A549 (cell line): ENCODE data around the gene KRTAP2-4. TPM values are rescaled to one million over a fixed set of nuclear protein-coding genes. Genes with fewer than 3 reads are reported as not detected.

Experiments used
- ATAC-seq, 2 experiments: fragments of 200-7000 bp in 1 of 2; fragments of >200 bp in 1 of 2; cut with Nextera tagmentation in 1 of 2; cut with Tn5 transposase in 1 of 2; 3 replicates each; pipeline versions ENCODE4 v1.8.0 to v1.9.1; 2018 to 2020; ENCODE audit warnings: mild to moderate bottlenecking in 1 of 2, moderate library complexity in 1 of 2
- CTCF ChIA-PET: fragments of 300-600 bp; sonication (Branson Sonifier 250); formaldehyde crosslinking; extraction: SDS; loops from one replicate; lab custom pipeline; 2021; ENCODE audit warnings: antibody characterized with exemption, inconsistent platforms; lab: Yijun Ruan, JAX
- POLR2A ChIA-PET: fragments of 350-600 bp; formaldehyde crosslinking; extraction: SDS; loops from one replicate; lab custom pipeline; 2021; ENCODE audit warnings: antibody characterized with exemption, inconsistent platforms; lab: Yijun Ruan, JAX
- DNase-seq, 2 experiments: peaks; one replicate each; pipeline versions ENCODE4 v3.0.0 to v3.0.0-alpha.2; 2011 to 2016; ENCODE audit warnings: low read depth in 1 of 2, low spot score in 1 of 2
- FAIRE-seq: peaks from 2 replicates; lab custom pipeline; 2011; peaks lifted over from hg19 to GRCh38; lab: Jason Lieb, UNC
- H3K27ac ChIP-seq, 2 experiments: fragments of >200 bp; sonication (Bioruptor Twin); formaldehyde crosslinking; 3 replicates each; pipeline ENCODE4 v1.5.1; 2016 to 2017
- H3K4me1 ChIP-seq: fragments of >200 bp; sonication (Bioruptor Twin); formaldehyde crosslinking; 3 replicates; pipeline ENCODE4 v1.6.1; 2016
- H3K4me2 ChIP-seq: fragments of >200 bp; sonication (Bioruptor Twin); formaldehyde crosslinking; 3 replicates; pipeline ENCODE4 v1.6.1; 2016
- H3K4me3 ChIP-seq: fragments of >200 bp; sonication (Bioruptor Twin); formaldehyde crosslinking; 3 replicates; pipeline ENCODE4 v1.5.1; 2016
- H3K9me3 ChIP-seq: fragments of >200 bp; sonication (Bioruptor Twin); formaldehyde crosslinking; 3 replicates; pipeline ENCODE4 v1.6.1; 2016
- CBX8 ChIP-seq: fragments of 200-600 bp; sonication (generic); IDR thresholded peaks from 2 replicates; pipeline ENCODE4 v1.6.1; 2016
- CEBPB ChIP-seq, 2 experiments: fragments of >200 bp in 1 of 2; sonication (Bioruptor Twin) in 1 of 2; formaldehyde crosslinking in 1 of 2; IDR thresholded peaks; 2 replicates each; pipeline ENCODE4 v1.6.1; 2012 to 2016
- CHD2 ChIP-seq: fragments of 150-350 bp; IDR thresholded peaks from 2 replicates; pipeline ENCODE4 v1.6.1; 2014; ENCODE audit warnings: low read length; ENCODE audit not compliant: partially characterized antibody
- E2F6 ChIP-seq: IDR thresholded peaks from 2 replicates; pipeline ENCODE4 v1.6.1; 2012; ENCODE audit warnings: low read depth, borderline replicate concordance
- EHF ChIP-seq: fragments of 250-450 bp; sonication (Bioruptor Pico); IDR thresholded peaks from 2 replicates; pipeline ENCODE4 v1.5.0; 2020; ENCODE audit warnings: mild to moderate bottlenecking
- ESRRA ChIP-seq: fragments of 150-350 bp; IDR thresholded peaks from 2 replicates; pipeline ENCODE4 v1.6.1; 2014; ENCODE audit warnings: mild to moderate bottlenecking, low read length, borderline replicate concordance
- FOSB ChIP-seq: fragments of 250-450 bp; sonication (Bioruptor Pico); IDR thresholded peaks from 2 replicates; pipeline ENCODE4 v1.5.0; 2020; ENCODE audit warnings: mild to moderate bottlenecking, moderate library complexity
- HDAC2 ChIP-seq: fragments of 200-600 bp; sonication (generic); IDR thresholded peaks from 2 replicates; pipeline ENCODE4 v1.6.1; 2016
- HMGXB4 ChIP-seq: fragments of 250-450 bp; sonication (Bioruptor Pico); IDR thresholded peaks from 2 replicates; pipeline ENCODE4 v1.5.0; 2021; ENCODE audit warnings: mild to moderate bottlenecking, moderate library complexity, borderline replicate concordance
- JUNB ChIP-seq: fragments of >200 bp; sonication (Bioruptor Twin); formaldehyde crosslinking; IDR thresholded peaks from 2 replicates; pipeline ENCODE4 v1.6.1; 2016
- NPAS2 ChIP-seq: fragments of 250-450 bp; sonication (Bioruptor Pico); IDR thresholded peaks from 2 replicates; pipeline ENCODE4 v1.8.0; 2022; ENCODE audit warnings: mild to moderate bottlenecking, moderate library complexity, borderline replicate concordance
- POLR2AphosphoS2 ChIP-seq: conservative IDR thresholded peaks from 2 replicates; pipeline ENCODE4 v1.6.1; 2012; ENCODE audit warnings: low read length, improper control_type of control experiment, inconsistent platforms
- RARB ChIP-seq: fragments of 250-450 bp; sonication (Bioruptor Pico); IDR thresholded peaks from 2 replicates; pipeline ENCODE4 v1.8.0; 2021; ENCODE audit warnings: mild to moderate bottlenecking, moderate library complexity
- SMC3 ChIP-seq: fragments of >200 bp; sonication (Bioruptor Twin); formaldehyde crosslinking; IDR thresholded peaks from 3 replicates; pipeline ENCODE4 v1.6.1; 2018; ENCODE audit warnings: inconsistent platforms
- TFCP2L1 ChIP-seq: fragments of 250-450 bp; sonication (Bioruptor Pico); IDR thresholded peaks from 2 replicates; pipeline ENCODE4 v1.5.0; 2021; ENCODE audit warnings: mild to moderate bottlenecking
- ZC3H11A ChIP-seq: fragments of 450-650 bp; IDR thresholded peaks from 2 replicates; pipeline ENCODE4 v1.6.1; 2014; ENCODE audit warnings: antibody characterized with exemption, mild to moderate bottlenecking
- WGBS: methylation state at CpG from one replicate; pipeline ENCODE4 v1.1.6; 2017; ENCODE audit errors: missing lambda C conversion rate; 5-methylcytosine and 5-hydroxymethylcytosine counted together
- polyA plus RNA-seq, 4 experiments: library from polyadenylated mRNA; depleted of rRNA in 3 of 4; stranded (reverse); fragments of >200 nt; fragmentation: RNase III in 1 of 4; extraction: RNeasy Plus Mini Kit Qiagen cat#74134 plus additional on column Dnase treatment in 1 of 4; gene quantifications; 2 replicates in 3 of 4; 3 replicates in 1 of 4; pipeline ENCODE4 v1.2.3, GENCODE V29; 2011 to 2017
- TF ChIP-seq, protein P1 (sequence below): fragments of 150-350 bp; IDR thresholded peaks from 2 replicates; pipeline ENCODE4 v1.6.1; 2014; ENCODE audit warnings: low read depth, mild to moderate bottlenecking, low read length
- TF ChIP-seq, protein P2 (sequence below): fragments of 200-600 bp; sonication (generic); IDR thresholded peaks from 2 replicates; pipeline ENCODE4 v1.6.1; 2016; ENCODE audit warnings: antibody characterized with exemption, mild to moderate bottlenecking, moderate library complexity

Gene KRTAP2-4
- polyA plus RNA-seq, 2 of the 4 experiments (the other 2 are of a cell fraction) = not detected

- Histone ChIP-seq H3K9me3 (no peaks in the 10 kb centered on the region), H3K27ac (no peak within 1 kb of the TSS), H3K4me3 (no peak within 1 kb of the TSS), H3K4me2 (no peak within 1 kb of the TSS), H3K4me1 (peaks cover 8% of the 10 kb centered on the region; the same call in 1 of the 3 replicates)
- CTCF ChIA-PET = interaction anchor here (0.7 to 1.8 kb wide), 3 partner anchors 9 to 292 kb away, joined by 3 to 6 read pairs (median 3); no protein-coding TSS in a partner anchor
- 60% methylated on average over 9 of the region's 12 CpGs for WGBS
- TF ChIP-seq E2F6 (no peak), ESRRA (no peak), HMGXB4 (no peak), CBX8 (no peak), RARB (no peak), JUNB (no peak), CEBPB (IDR thresholded peaks at IDR 0.05) (no peak), EHF (CRISPR knock-in tag) (no peak), ZC3H11A (no peak), FOSB (CRISPR knock-in tag) (no peak), CHD2 (no peak), TFCP2L1 (CRISPR knock-in tag) (no peak), NPAS2 (CRISPR knock-in tag) (no peak), POLR2AphosphoS2 (no peak), HDAC2 (no peak), SMC3 (no peak)
- TF ChIP-seq, protein P1, sequence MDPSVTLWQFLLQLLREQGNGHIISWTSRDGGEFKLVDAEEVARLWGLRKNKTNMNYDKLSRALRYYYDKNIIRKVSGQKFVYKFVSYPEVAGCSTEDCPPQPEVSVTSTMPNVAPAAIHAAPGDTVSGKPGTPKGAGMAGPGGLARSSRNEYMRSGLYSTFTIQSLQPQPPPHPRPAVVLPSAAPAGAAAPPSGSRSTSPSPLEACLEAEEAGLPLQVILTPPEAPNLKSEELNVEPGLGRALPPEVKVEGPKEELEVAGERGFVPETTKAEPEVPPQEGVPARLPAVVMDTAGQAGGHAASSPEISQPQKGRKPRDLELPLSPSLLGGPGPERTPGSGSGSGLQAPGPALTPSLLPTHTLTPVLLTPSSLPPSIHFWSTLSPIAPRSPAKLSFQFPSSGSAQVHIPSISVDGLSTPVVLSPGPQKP = no peak
- TF ChIP-seq, protein P2, sequence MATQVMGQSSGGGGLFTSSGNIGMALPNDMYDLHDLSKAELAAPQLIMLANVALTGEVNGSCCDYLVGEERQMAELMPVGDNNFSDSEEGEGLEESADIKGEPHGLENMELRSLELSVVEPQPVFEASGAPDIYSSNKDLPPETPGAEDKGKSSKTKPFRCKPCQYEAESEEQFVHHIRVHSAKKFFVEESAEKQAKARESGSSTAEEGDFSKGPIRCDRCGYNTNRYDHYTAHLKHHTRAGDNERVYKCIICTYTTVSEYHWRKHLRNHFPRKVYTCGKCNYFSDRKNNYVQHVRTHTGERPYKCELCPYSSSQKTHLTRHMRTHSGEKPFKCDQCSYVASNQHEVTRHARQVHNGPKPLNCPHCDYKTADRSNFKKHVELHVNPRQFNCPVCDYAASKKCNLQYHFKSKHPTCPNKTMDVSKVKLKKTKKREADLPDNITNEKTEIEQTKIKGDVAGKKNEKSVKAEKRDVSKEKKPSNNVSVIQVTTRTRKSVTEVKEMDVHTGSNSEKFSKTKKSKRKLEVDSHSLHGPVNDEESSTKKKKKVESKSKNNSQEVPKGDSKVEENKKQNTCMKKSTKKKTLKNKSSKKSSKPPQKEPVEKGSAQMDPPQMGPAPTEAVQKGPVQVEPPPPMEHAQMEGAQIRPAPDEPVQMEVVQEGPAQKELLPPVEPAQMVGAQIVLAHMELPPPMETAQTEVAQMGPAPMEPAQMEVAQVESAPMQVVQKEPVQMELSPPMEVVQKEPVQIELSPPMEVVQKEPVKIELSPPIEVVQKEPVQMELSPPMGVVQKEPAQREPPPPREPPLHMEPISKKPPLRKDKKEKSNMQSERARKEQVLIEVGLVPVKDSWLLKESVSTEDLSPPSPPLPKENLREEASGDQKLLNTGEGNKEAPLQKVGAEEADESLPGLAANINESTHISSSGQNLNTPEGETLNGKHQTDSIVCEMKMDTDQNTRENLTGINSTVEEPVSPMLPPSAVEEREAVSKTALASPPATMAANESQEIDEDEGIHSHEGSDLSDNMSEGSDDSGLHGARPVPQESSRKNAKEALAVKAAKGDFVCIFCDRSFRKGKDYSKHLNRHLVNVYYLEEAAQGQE = no peak
- ATAC-seq (no peak), FAIRE-seq (no peak), DNase-seq (no peak)
- POLR2A ChIA-PET = no interaction called here
These were observed 35.9 kb downstream of the KRTAP2-4 start, which contains the start of gene KRTAP1-4 for GRCh38 chr17:41029633-41030245. KRTAP1-4 (minus strand) TSS chr17:41030195; CDS start chr17:41030078, 117 bp downstream.
